ENCODE measurements around the gene UBE3C.

Gene UBE3C

DNA sequence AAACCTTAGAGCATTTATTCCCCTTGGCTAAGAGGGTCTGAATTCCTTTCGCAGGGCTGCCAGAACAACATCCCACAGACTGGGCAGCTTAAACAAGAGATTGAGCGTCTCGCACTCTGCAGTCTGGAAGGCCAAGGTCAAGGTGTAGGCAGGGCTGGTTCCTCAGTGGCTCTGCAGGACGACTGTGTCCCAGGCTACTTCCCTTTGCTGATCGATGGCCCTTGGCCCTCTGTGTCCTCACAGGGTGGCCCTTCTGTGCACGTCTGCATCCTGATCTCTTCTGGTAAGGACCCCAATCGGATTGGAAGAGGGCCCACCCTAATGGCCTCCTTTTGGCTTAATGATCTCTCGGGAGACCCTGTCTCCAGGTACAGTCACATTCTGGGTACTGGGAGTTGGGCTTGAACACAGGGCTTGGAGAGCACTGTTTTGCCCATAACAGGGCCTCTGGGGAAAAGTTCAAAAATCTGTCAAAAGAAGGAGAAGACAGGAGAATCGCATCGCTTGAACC, 162.9 kb downstream of the UBE3C start:
- in situ Hi-C loops (cut with MboI; ENCODE audit: low sequenced_read_pairs, unreplicated experiment): no loop called here
- no peak for DNase-seq (ENCODE audit: low spot score)
- TF ChIP-seq, protein P1, sequence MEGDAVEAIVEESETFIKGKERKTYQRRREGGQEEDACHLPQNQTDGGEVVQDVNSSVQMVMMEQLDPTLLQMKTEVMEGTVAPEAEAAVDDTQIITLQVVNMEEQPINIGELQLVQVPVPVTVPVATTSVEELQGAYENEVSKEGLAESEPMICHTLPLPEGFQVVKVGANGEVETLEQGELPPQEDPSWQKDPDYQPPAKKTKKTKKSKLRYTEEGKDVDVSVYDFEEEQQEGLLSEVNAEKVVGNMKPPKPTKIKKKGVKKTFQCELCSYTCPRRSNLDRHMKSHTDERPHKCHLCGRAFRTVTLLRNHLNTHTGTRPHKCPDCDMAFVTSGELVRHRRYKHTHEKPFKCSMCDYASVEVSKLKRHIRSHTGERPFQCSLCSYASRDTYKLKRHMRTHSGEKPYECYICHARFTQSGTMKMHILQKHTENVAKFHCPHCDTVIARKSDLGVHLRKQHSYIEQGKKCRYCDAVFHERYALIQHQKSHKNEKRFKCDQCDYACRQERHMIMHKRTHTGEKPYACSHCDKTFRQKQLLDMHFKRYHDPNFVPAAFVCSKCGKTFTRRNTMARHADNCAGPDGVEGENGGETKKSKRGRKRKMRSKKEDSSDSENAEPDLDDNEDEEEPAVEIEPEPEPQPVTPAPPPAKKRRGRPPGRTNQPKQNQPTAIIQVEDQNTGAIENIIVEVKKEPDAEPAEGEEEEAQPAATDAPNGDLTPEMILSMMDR (IDR thresholded peaks at IDR 0.05; ENCODE audit: borderline replicate concordance, control extremely low read depth, extremely low read depth, insufficient read depth, missing control alignments): no peak

DNA sequence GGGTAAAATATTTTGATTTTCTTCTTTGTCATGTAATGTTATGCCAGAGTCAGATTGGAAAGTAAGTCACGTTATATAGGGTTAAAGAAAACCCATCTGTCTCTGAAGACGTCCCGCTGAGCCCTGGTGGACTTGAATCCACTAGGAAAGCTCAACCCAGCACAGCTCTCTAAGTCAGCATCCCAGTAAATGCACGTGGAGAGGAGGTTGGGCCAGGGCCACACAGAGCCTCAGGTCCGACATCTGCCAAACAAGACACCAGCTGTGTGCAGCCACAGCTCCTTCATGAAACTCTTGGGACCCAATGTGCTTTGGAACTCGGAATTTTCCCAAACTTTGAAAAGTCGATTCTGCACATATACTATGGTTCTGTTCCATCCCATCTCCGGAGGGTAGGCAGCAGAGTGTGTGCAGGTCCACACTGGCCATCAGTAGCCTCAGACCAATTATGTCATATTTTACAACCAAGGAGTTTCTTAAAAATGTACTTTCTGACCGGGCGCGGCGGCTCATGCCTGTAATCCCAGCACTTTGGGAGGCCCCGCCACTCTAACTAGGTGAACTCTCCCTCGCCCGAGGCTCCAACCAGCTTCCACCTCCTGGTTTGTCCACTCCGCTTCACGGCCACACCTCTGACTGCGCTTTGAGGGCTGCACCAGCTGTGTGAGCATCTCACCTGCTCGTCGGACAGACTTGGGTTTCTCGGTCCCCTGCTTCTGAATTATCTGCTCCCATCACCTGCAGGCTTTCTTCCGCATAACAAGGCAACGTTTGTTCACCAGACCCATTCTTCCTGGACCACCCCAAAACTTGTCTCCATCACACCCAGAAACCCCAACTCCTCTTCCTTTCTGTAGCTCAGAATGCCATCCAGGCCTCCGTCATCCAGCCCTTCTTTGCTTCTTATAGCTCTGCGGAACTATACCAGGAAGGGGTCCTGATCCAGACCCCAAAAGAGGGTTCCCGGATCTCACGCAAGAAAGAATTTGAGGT, 168.4 kb downstream of the UBE3C start:
- TF ChIP-seq, protein P1 (IDR thresholded peaks at IDR 0.05; ENCODE audit: borderline replicate concordance, control extremely low read depth, extremely low read depth, insufficient read depth, missing control alignments): no peak
- in situ Hi-C loops (cut with MboI; ENCODE audit: low sequenced_read_pairs, unreplicated experiment): no loop called here
- DNase-seq (ENCODE audit: low spot score): no peak

DNA sequence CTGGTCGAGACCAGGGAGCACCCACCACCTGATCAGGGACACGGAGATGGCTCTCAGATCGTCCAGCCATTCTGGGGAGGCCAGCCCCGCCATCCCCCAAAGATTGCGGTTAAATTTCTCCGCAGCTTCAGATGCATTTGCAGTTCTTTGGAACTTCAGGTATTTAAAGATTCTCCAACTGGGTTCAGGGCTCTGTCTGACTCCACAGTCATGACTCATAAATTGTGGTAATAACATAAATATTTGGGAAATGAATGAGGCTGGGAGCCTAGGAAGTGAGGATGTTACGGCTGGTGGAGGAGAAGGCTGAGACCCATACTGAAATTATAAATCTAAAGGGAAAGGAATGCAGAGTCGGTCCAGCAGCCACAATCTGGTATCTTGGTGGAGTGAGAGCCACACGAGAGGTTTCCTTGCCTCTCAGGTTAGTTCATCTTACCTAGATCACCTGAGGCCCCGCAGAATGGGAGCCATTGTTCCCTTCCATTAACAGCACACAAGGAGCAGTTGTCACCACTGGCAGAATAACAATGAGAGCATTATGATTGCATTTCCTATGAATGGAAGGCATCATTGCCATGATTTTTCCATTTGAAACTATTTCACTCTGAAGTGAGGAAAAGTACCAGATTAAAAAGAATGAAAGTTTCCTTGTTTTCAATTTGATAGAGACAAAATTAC, 171.4 kb downstream of the UBE3C start:
- TF ChIP-seq, protein P1 (IDR thresholded peaks at IDR 0.05; ENCODE audit: borderline replicate concordance, control extremely low read depth, extremely low read depth, insufficient read depth, missing control alignments): no peak
- DNase-seq (ENCODE audit: low spot score): no peak
- in situ Hi-C loops (cut with MboI; ENCODE audit: low sequenced_read_pairs, unreplicated experiment): no loop called here

DNA sequence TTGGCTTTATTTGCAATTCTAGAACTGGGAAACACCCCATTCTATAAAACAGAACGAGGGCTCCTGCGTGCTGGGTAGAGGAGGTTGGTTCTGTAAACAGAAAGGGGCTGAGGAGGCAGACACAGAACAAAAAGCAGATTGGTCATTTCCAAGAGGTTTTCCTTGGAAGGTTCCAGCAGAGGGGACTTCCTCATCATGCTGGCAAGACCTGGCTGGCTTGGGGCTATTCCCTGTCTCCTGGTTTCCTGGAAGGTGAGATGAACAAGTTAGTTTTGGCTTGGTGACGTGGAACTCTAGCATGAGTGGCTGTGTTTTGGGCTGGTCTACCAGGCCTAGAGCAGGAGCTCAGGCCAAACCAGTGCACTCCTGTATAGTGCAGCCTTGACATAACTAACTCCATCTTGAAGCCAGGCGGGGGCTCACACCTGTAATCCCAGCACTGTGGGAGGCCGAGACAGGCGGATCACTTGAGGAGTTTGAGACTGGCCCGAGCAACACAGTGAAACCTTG, 172.0 kb downstream of the UBE3C start:
- DNase-seq (ENCODE audit: low spot score): no peak
- TF ChIP-seq, protein P1 (IDR thresholded peaks at IDR 0.05; ENCODE audit: borderline replicate concordance, control extremely low read depth, extremely low read depth, insufficient read depth, missing control alignments): no peak
- in situ Hi-C loops (cut with MboI; ENCODE audit: low sequenced_read_pairs, unreplicated experiment): no loop called here

DNA sequence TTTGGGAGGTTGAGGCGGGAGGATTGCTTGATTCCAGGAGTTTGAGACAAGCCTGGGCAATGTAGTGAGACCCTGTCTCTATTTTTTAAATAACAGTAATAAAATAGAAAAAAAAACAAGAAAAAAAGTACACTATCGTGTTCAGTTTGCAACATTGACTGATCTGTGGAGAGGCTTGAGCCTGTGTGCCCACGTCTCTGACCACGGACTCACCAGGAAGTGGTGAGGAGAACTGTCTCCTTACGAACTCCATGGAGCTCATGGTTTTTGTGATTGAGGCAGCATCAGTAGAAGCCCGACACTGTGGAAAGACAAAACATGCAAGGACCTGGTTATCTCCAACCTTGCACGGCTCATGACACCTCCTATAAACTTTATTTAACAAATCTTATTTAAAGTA, 174.2 kb downstream of the UBE3C start:
- in situ Hi-C loops (cut with MboI; ENCODE audit: low sequenced_read_pairs, unreplicated experiment): no loop called here
- TF ChIP-seq, protein P1 (IDR thresholded peaks at IDR 0.05; ENCODE audit: borderline replicate concordance, control extremely low read depth, extremely low read depth, insufficient read depth, missing control alignments): no peak

DNA sequence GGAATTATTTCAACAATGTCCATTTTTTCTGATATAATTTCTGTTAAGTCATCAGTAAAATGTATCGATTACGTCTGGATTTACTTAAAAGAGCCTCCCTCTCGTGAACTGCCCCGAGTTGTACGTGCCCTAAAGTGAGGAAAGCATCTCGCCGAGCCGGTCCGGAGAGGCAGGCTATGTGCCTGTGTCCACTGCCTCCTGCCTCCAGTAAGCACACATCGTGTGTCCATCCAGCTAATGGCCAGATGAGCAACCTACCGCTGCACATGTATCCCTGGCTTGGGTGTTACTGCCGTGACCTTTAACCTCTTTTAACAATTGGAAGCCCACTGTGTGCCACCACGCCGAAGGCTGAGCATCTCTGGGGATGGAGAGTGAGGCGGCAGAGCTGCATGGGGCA, 174.9 kb downstream of the UBE3C start:
- TF ChIP-seq, protein P1 (IDR thresholded peaks at IDR 0.05; ENCODE audit: borderline replicate concordance, control extremely low read depth, extremely low read depth, insufficient read depth, missing control alignments): no peak
- DNase-seq (ENCODE audit: low spot score): no peak
- in situ Hi-C loops (cut with MboI; ENCODE audit: low sequenced_read_pairs, unreplicated experiment): no loop called here

More for the DNA sequence above, 174.2 kb downstream of the UBE3C start:
- no peak for DNase-seq (ENCODE audit: low spot score)
